Glutamatergic neuron (in vitro differentiated cells): ENCODE results near the gene LMF1. TPM values are rescaled to one million over a fixed set of nuclear protein-coding genes. Genes with fewer than 3 reads are reported as not detected.

Experiments
- DNase-seq: peaks from one replicate; pipeline ENCODE4 v3.0.0; 2022
- H3K27ac Mint-ChIP-seq: one replicate; pipeline ENCODE4 v1.8.0; 2020; ENCODE audit warnings: mild to moderate bottlenecking, mixed read lengths, inconsistent platforms; ENCODE audit not compliant: unreplicated experiment
- H3K27me3 Mint-ChIP-seq: one replicate; pipeline ENCODE4 v1.8.0; 2020; ENCODE audit warnings: mild to moderate bottlenecking, moderate library complexity, mixed read lengths, inconsistent platforms; ENCODE audit not compliant: unreplicated experiment
- H3K36me3 Mint-ChIP-seq: one replicate; pipeline ENCODE4 v1.8.0; 2020; ENCODE audit warnings: mild to moderate bottlenecking, mixed read lengths, inconsistent platforms; ENCODE audit not compliant: unreplicated experiment
- H3K4me1 Mint-ChIP-seq: one replicate; pipeline ENCODE4 v1.8.0; 2020; ENCODE audit warnings: mild to moderate bottlenecking, low read depth, mixed read lengths, inconsistent platforms; ENCODE audit not compliant: unreplicated experiment
- H3K4me3 Mint-ChIP-seq: one replicate; pipeline ENCODE4 v1.8.0; 2020; ENCODE audit warnings: mild to moderate bottlenecking, mixed read lengths, inconsistent platforms; ENCODE audit not compliant: unreplicated experiment
- H3K9me3 Mint-ChIP-seq: one replicate; pipeline ENCODE4 v1.8.0; 2020; ENCODE audit warnings: mild to moderate bottlenecking, moderate library complexity, mixed read lengths, inconsistent platforms; ENCODE audit not compliant: unreplicated experiment
- CTCF ChIP-seq: fragments of 200-600 bp; sonication (generic); IDR thresholded peaks from one replicate; pipeline ENCODE4 v1.5.0; 2021; ENCODE audit not compliant: partially characterized antibody, unreplicated experiment
- total RNA-seq: library from RNA; stranded (reverse); fragmentation: NEBNext Ultra II Directional; extraction: Animal tissue kit (Norgen Biotek cat#: 25700); gene quantifications from one replicate; pipeline ENCODE4 v1.2.1, GENCODE V29; 2021; ENCODE audit not compliant: unreplicated experiment

The LMF1 gene
- total RNA-seq, 1 donor from 2014 or later = 17.4 TPM

GRCh38 chr16:1007284-1007850, 36.6 kb upstream of the LMF1 start:
- Mint-ChIP-seq H3K4me3 (no peak overlapping the region), H3K36me3 (no peaks in the 10 kb centered on the region), H3K27me3 (peaks cover 5% of the 10 kb centered on the region), H3K4me1 (no peaks in the 10 kb centered on the region), H3K27ac (no peak overlapping the region), H3K9me3 (peaks cover 5% of the 10 kb centered on the region)
- TF ChIP-seq CTCF = no peak
- DNase-seq = no peak

DNA sequence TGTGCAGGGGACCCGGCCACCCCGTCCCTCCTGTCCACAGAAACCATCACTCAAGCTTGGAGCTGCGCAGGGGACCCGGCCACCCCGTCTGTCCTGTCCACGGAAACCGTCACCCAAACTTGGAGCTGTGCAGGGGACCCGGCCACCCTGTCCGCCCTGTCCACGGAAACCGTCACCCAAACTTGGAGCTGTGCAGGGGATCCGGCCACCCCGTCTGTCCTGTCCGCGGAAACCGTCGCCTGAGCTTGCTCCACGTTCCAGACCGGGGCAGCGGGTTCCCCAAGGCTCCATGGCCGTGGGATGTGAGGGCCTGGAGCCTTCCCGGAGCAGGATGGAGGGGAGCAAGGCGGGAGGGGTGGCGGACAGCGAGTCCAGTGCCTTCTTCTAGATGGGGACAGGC, 36.0 kb upstream of the LMF1 start:
- TF ChIP-seq CTCF = no peak
- Mint-ChIP-seq H3K9me3 (peaks cover 5% of the 10 kb centered on the region), H3K36me3 (no peaks in the 10 kb centered on the region), H3K4me3 (no peak overlapping the region), H3K4me1 (no peaks in the 10 kb centered on the region), H3K27me3 (peaks cover 3% of the 10 kb centered on the region), H3K27ac (no peak overlapping the region)
- no peak for DNase-seq

GRCh38 chr16:1005286-1005685, 34.5 kb upstream of the LMF1 start:
- Mint-ChIP-seq H3K27ac (no peak overlapping the region), H3K4me1 (no peaks in the 10 kb centered on the region), H3K4me3 (no peak overlapping the region), H3K9me3 (peaks cover 5% of the 10 kb centered on the region), H3K36me3 (no peaks in the 10 kb centered on the region), H3K27me3 (peaks cover 5% of the 10 kb centered on the region)
- no peak for TF ChIP-seq CTCF
- DNase-seq = no peak

DNA sequence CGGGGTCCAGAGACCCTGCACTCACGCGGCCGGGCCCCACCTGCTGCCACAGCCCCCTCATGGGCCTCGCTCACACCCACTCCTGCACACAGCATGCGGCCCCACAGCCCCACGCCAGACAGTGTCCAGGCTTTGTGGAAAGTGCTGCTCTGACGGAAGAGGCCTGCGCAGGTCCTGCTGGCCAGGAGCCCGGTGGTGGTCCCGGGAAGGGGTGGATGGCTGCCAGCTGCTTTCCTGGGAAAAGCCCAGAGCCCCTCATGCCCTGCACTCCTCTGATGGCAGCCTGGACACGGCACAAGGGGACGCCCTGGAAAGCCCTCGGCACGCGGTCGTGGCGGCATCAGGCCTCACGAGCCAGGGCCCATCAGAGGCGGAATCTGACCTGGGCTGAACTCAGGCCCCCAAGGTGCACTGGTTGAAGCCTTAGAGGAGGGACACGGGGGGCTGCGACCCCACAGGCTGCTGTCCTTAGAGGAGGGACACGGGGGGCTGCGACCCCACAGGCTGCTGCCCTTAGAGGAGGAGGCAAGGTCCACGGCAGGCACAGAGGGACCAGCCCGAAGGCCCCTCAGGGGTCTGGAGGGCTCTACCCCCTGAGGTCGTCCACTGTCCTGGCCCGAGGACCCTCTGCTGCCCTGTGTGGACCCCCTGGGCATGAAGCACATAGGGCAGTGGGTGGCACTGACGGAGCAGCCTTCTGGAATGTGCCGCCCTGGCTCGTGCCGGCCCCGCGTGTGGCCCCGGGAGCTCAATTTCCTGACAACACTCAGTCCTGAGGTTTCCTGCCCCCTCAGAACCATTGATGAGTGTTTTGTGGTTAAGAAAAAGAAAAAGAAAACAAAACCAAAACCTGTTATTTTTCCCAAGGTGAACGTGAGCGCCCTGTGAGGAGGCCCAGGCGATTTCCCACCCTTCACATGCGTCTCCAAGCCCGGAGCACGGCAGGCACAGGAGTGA, 32.9 kb upstream of the LMF1 start:
- DNase-seq = no peak
- TF ChIP-seq CTCF = no peak
- Mint-ChIP-seq H3K4me3 (no peak overlapping the region), H3K36me3 (no peaks in the 10 kb centered on the region), H3K9me3 (peaks cover 4% of the 10 kb centered on the region), H3K27ac (no peak overlapping the region), H3K4me1 (no peaks in the 10 kb centered on the region), H3K27me3 (peaks cover 5% of the 10 kb centered on the region)
